Thymus (tissue), 11 donors: ENCODE results near the gene CIDEB. TPM values are rescaled to one million over a fixed set of nuclear protein-coding genes. Genes with fewer than 3 reads are reported as not detected.

Experiments used
- DNase-seq, 9 donors: peaks; one replicate each; pipeline ENCODE4 v3.0.0-alpha.2; 2013; ENCODE audit warnings: low spot score in 9 of 9, low read depth in 6 of 9, missing footprints in 1 of 9
- H3K27ac ChIP-seq, 2 donors: one replicate each; pipeline ENCODE4 v1.5.1; 2013; ENCODE audit warnings: control low read depth in 1 of 2, low read depth in 1 of 2, low read length in 1 of 2, mild to moderate bottlenecking in 1 of 2, moderate library complexity in 1 of 2
- H3K27me3 ChIP-seq, 2 donors: one replicate each; pipeline ENCODE4 v1.5.1; 2013; ENCODE audit warnings: low read length in 1 of 2; ENCODE audit not compliant: control insufficient read depth in 2 of 2, insufficient read depth in 1 of 2
- H3K36me3 ChIP-seq, 2 donors: one replicate each; pipeline ENCODE4 v1.5.1; 2013; ENCODE audit warnings: low read length in 1 of 2, mild to moderate bottlenecking in 1 of 2, moderate library complexity in 1 of 2; ENCODE audit not compliant: control insufficient read depth in 2 of 2, insufficient read depth in 2 of 2
- H3K4me1 ChIP-seq, 2 donors: one replicate each; pipeline ENCODE4 v1.5.1; 2013; ENCODE audit warnings: low read length in 2 of 2; ENCODE audit not compliant: control insufficient read depth in 2 of 2, insufficient read depth in 2 of 2
- H3K4me3 ChIP-seq, 2 donors: one replicate each; pipeline ENCODE4 v1.5.1; 2013; ENCODE audit warnings: low read length in 2 of 2, control low read depth in 1 of 2, mild to moderate bottlenecking in 1 of 2
- H3K9me3 ChIP-seq, 2 donors: one replicate each; pipeline ENCODE4 v1.5.1; 2013; ENCODE audit warnings: low read length in 1 of 2, mild to moderate bottlenecking in 1 of 2; ENCODE audit not compliant: control insufficient read depth in 2 of 2, insufficient read depth in 1 of 2
- WGBS: extraction: QIAGEN DNeasy Blood & Tissue Kit; methylation state at CpG from one replicate; pipeline ENCODE4 v1.1.7; 2013; 5-methylcytosine and 5-hydroxymethylcytosine counted together
- polyA plus RNA-seq: library from polyadenylated mRNA; stranded (reverse); fragments of 200-250 nt; gene quantifications from one replicate; pipeline ENCODE4 v1.2.3, GENCODE V29; 2013
- total RNA-seq: library from RNA; stranded (reverse); fragments of 120-200 nt; gene quantifications from one replicate; pipeline ENCODE4 v1.2.4, GENCODE V29; 2013
- donor health status: healthy.

CIDEB gene
- total and polyA plus RNA-seq, 2 donors, result 8.1 to 13.4 TPM

DNA sequence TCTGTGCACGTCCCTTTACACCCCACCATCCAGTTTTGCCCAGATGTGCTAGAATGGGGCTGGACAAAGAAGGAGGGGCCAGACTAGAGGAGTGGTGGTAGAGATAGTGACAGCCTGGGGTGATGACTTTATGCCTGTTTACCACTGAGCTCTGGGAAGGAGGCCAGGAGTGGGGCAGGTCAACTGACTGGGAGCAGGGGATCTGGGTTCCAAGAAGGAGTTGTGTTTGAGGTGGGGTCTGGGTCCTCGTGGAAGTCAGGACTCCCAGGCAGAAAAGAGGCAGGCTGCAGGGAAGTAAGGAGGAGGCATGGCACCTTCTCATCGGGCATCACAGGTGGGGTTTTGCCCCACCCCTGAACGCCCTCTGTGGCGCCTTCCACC, 2.5 kb upstream of the CIDEB start:
- H3K4me1 ChIP-seq, result peaks cover 9 to 62% of the 10 kb centered on the region in 2 donors
- peak overlapping the region; percentile 12 to 50 for H3K4me3 ChIP-seq
- peaks cover 25 to 36% of the 10 kb centered on the region in 2 donors for H3K36me3 ChIP-seq
- peaks cover 0 to 5% of the 10 kb centered on the region in 2 donors for H3K27me3 ChIP-seq
- DNase-seq, result no peak
- H3K27ac ChIP-seq, result peak overlapping the region; percentile 12 to 83
- H3K9me3 ChIP-seq, result no peaks in the 10 kb centered on the region
- 30% methylated on average over 5 of the region's 5 CpGs for WGBS

DNA sequence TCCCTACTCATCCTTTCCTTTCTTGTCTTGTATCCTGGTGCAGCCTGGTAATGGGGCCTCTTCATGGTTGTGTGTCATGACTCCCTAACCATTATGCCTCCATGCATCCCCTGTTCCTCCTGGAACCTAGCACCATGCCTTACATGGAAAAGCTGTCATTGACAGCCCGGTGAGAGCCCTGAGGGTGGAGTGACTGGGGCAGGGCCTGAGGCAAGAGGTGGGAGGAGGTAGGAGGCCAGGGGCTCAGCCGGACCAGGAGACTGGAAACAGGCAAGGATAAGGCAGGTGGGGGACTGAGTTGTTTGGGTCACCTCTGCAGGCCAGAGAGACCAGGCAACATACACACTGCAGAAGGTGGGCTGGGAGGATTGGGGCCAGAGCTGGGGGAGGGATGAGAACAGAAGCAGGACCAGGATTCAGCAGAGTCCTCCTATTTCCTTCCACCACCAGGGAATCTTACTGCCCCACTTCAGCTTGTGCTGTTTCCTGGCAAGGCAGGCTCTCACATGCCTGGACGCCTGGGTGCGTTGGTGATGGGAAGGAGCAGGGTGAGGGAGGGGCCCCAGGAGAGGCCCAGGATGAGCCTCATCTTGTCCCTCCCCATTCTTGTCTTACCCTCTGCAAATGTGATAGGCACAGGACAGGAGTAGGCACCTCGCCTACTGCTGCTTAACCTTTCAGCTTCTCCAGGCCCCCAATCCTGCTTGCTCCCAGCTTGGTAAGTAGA, 1.9 kb upstream of the CIDEB start, which contains the start of gene LTB4R2:
LTB4R2 (plus strand) TSS at position 603 of the 727 bp plus-strand sequence. CDS start 525 bp downstream, outside the sequence.
- Histone ChIP-seq H3K27me3 (peaks cover 0 to 5% of the 10 kb centered on the region in 2 donors), H3K36me3 (peaks cover 31 to 42% of the 10 kb centered on the region in 2 donors), H3K27ac (peak within 1 kb of the TSS; percentile 52 to 83), H3K9me3 (no peaks in the 10 kb centered on the region), H3K4me3 (peak within 1 kb of the TSS; percentile 37 to 50), H3K4me1 (peaks cover 9 to 62% of the 10 kb centered on the region in 2 donors)
- no peak for DNase-seq
- 90% methylated on average over 5 of the region's 5 CpGs for WGBS

- Histone ChIP-seq H3K36me3 (peaks cover 43 to 54% of the 10 kb centered on the region in 2 donors), H3K27me3 (peaks cover 0 to 5% of the 10 kb centered on the region in 2 donors), H3K27ac (no peak overlapping the region), H3K4me1 (peaks cover 9 to 51% of the 10 kb centered on the region in 2 donors), H3K9me3 (no peaks in the 10 kb centered on the region), H3K4me3 (no peak overlapping the region)
- WGBS, result 93% methylated on average over 7 of the region's 7 CpGs
- DNase-seq, result peak in 1 of 9 donors; percentile 7
These were observed 756 bp upstream of the CIDEB start for GRCh38 chr14:24308342-24309124.

- peaks cover 56 to 67% of the 10 kb centered on the region in 2 donors for H3K36me3 ChIP-seq
- H3K27ac ChIP-seq, result no peak overlapping the region
These were observed 612 bp downstream of the CIDEB start for GRCh38 chr14:24307156-24307574.

GRCh38 chr14:24304019-24304387, 3.8 kb downstream of the CIDEB start:
- H3K36me3 ChIP-seq, result peaks cover 64 to 78% of the 10 kb centered on the region in 2 donors
- no peak for DNase-seq
- no peaks in the 10 kb centered on the region for H3K27me3 ChIP-seq
- no peak overlapping the region for H3K27ac ChIP-seq
- H3K4me3 ChIP-seq, result no peak overlapping the region
- H3K4me1 ChIP-seq, result peaks cover 8 to 29% of the 10 kb centered on the region in 2 donors
- WGBS, result 98% methylated on average over 11 of the region's 11 CpGs
- no peaks in the 10 kb centered on the region for H3K9me3 ChIP-seq

More at GRCh38 chr14:24307156-24307574, 612 bp downstream of the CIDEB start:
- Histone ChIP-seq H3K27me3 (peaks cover 0 to 5% of the 10 kb centered on the region in 2 donors), H3K4me1 (peaks cover 9 to 39% of the 10 kb centered on the region in 2 donors), H3K9me3 (no peaks in the 10 kb centered on the region), H3K4me3 (no peak overlapping the region)
- DNase-seq, result no peak
- WGBS, result 88% methylated on average over 11 of the region's 11 CpGs

DNA sequence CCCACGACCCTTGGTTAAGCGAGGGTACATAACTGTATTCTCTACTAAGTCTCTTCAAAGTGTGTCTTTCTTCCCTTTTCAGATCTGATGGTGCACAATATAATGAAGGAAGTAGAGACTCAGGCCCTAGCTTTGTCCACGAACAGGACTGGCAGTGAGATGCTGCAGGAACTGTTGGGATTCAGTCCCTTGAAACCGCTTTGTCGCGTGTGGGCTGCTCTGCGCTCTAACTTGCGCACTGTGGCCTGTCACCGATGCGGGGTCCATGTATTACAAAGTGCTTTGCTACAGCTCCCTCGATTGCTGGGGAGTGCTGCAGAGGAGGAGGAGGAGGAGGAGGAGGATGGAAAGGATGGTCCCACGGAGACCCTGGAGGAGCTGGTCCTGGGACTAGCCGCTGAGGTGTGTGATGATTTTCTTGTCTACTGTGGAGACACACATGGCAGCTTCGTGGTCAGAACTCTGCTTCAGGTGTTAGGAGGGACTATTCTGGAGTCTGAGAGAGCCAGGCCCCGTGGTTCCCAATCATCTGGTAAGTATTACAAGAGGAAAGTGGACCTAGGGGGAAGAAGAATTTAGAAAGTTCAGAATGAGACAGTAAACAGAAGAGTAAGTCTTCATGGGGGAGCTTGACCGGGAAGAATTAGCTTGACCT, 7.3 kb downstream of the CIDEB start:
- no peak for DNase-seq
- H3K36me3 ChIP-seq, result peaks cover 49 to 55% of the 10 kb centered on the region in 2 donors
- H3K4me3 ChIP-seq, result peak overlapping the region; percentile 85 to 89
- peaks cover 14 to 32% of the 10 kb centered on the region in 2 donors for H3K4me1 ChIP-seq
- H3K27me3 ChIP-seq, result no peaks in the 10 kb centered on the region
- no peaks in the 10 kb centered on the region for H3K9me3 ChIP-seq
- peak overlapping the region; percentile 62 to 83 for H3K27ac ChIP-seq
- WGBS, result 40% methylated on average over 16 of the region's 16 CpGs

DNA sequence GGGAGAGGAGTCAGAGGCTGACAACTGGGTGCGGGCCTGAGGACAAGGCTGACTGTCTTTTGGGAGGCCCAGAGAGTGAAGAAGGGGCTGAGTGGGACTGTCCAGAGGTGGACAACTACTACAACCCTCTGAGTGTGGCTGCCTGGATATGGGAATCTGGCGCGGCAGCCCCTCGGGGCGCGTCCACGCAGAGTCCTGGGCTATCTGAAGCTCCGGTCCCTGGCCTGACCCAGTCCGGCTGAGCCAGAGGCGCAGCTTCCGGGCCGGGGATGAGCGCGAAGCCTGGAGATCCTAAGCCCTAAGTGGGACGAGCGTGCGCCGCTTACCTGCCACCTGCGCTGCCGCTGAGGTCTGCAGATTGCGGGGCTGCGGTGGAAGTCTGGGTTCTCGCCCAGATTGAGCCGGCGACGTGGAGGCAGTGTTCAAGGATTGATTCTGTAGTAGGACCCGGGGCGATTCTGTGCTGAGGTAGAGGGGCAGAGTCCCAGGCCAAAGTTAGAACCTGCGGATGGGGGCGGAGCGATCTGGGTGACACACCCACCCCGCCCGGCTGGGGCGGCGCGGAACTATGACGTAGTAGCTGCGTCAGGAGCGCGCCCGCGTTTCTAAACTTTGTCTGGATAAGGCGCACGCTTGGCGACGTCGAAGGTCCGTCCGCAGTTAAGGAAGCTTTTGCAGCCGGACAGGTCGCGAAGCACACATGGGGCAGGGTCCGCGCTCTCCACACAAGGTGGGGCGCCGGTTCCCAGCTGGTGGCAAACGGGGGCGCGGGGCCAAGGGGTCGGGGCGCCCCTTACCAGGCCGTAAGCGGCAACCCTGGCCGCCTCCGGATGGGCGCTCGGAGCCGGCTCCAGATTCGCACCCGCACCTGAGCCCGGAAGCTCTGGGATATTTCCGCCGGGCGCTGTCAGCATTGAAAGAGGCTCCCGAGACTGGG, 8.3 kb downstream of the CIDEB start, which contains the start of the genes DHRS1 and NOP9:
DHRS1 (minus strand) TSS at position 526 of the 937 bp plus-strand sequence. CDS start 674 bp downstream, outside the sequence.
NOP9 (plus strand) TSS at position 596 of the 937 bp plus-strand sequence; CDS start at position 701, 105 bp downstream.
- Histone ChIP-seq H3K4me1 (peaks cover 14 to 32% of the 10 kb centered on the region in 2 donors), H3K4me3 (peak within 1 kb of the TSS; percentile 85 to 89), H3K9me3 (no peaks in the 10 kb centered on the region), H3K27me3 (no peaks in the 10 kb centered on the region), H3K36me3 (peaks cover 40 to 48% of the 10 kb centered on the region in 2 donors), H3K27ac (peak within 1 kb of the TSS; percentile 77 to 90)
- DNase-seq, result peak; percentile 81 to 95 (median 90)
- under 1% methylated on average over 75 of the region's 75 CpGs for WGBS

GRCh38 chr14:24298892-24299254, 8.9 kb downstream of the CIDEB start:
- H3K4me3 ChIP-seq, result peak overlapping the region; percentile 85 to 89
- DNase-seq, result no peak
- H3K27me3 ChIP-seq, result no peaks in the 10 kb centered on the region
- H3K4me1 ChIP-seq, result peaks cover 14 to 32% of the 10 kb centered on the region in 2 donors
- peaks cover 34 to 42% of the 10 kb centered on the region in 2 donors for H3K36me3 ChIP-seq
- peak overlapping the region; percentile 77 to 90 for H3K27ac ChIP-seq
- no peaks in the 10 kb centered on the region for H3K9me3 ChIP-seq
- WGBS, result 72% methylated on average over 7 of the region's 7 CpGs
